ENCODE data around the gene CRABP1. TPM values are rescaled to one million over a fixed set of nuclear protein-coding genes. Genes with fewer than 3 reads are reported as not detected.
A peak's percentile ranks its signal among the peaks of the same experiment; 100 is the strongest.

Gene CRABP1
- total RNA-seq, 2 donors from 2014 or later = 1.7 TPM; not detected in 1

DNA sequence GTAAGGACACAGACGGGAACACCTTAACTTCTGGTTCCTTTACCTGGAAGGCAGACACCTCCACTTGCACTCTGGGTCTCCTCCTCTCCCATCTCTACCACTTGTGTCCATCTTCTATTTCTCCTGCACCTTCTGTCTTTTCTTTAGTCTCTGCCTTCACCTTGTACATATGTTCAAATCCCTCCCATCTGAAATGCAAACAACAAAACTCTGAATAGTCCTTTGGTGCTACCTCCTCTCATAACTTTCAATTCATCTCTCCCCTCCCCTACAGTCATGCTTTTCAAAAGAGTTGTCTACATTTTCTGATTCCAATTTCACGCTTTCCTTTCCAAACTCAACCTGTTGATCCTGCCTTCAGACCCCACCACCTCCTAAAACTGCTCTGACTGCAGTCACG lies 5.3 kb upstream of the CRABP1 start:
- ATAC-seq (no peak), DNase-seq (ENCODE audit: low spot score in 2 of 2) (no peak)
- H3K27ac Mint-ChIP-seq = no peak overlapping the region
- H3K36me3 Mint-ChIP-seq = no peaks in the 10 kb centered on the region
- H3K9me3 Mint-ChIP-seq = no peaks in the 10 kb centered on the region

DNA sequence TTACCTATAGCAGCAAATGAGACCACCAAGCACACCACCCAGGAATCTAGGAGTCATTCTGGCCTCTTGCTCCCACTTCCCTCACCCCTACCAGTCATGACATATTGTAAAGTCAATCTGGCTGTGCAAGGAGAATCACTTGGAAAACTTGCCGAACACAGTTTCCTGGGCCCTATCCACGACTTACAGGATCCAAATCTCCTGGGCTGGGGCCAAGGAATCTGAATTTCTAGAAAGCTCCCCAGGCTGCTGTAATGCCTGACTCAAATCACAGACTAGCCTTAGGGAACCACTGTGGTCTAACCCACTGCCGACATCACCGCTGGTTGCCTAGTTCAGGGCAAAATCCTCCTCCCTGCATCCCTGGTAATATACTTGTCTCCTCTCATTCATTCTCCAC lies 4.2 kb upstream of the CRABP1 start:
- H3K9me3 Mint-ChIP-seq = no peaks in the 10 kb centered on the region
- no peak for DNase-seq (ENCODE audit: low spot score in 2 of 2)
- H3K27ac Mint-ChIP-seq = no peak overlapping the region

DNA sequence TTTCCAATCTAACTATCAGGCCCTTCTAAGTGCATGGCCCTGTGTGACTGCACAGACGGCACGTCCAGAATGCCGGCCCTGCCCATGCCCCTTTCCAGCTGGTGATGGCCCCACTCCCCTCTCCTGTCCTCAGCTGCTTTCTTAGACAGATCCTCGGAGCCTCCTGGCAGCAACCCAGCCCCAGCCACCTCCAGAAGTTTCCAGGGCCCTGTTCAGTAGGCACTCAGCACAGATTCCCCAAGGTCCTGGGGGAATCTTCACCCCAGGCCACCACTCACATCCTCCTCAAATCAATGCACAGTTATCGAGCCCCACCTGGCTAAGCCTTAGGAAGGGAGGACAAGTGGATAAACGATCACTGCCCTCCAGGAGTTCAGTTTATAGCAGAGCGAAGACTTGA lies 1.4 kb upstream of the CRABP1 start:
- no peak overlapping the region for H3K27ac Mint-ChIP-seq
- H3K36me3 Mint-ChIP-seq = no peaks in the 10 kb centered on the region
- no peaks in the 10 kb centered on the region for H3K9me3 Mint-ChIP-seq
- no peak for ATAC-seq
- DNase-seq (ENCODE audit: low spot score in 2 of 2) = no peak

More for the DNA sequence above, 4.2 kb upstream of the CRABP1 start:
- ATAC-seq = no peak
- no peaks in the 10 kb centered on the region for H3K36me3 Mint-ChIP-seq

DNA sequence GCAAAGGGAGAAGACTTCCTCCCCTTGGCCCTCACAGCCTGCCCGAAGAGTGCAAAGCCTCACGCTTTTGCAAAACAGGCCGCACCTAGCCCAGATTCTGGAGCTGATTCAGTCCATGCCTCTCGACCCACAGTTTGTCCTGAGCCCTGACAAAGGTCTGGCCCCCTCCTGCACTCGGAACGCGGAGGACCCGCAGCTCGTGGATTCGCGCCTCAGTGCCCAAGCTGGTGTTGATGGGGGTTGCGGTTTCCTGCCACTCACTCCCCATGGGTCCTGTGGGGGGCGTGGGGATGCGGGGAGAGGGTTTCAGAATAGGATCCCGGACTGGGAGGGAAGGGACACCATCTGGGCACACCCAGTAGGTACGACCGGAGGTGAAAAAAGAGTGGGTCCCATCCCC lies 594 bp upstream of the CRABP1 start:
- no peak overlapping the region for H3K27ac Mint-ChIP-seq
- no peaks in the 10 kb centered on the region for H3K9me3 Mint-ChIP-seq
- ATAC-seq (no peak), DNase-seq (ENCODE audit: low spot score in 2 of 2) (no peak)
- no peaks in the 10 kb centered on the region for H3K36me3 Mint-ChIP-seq

DNA sequence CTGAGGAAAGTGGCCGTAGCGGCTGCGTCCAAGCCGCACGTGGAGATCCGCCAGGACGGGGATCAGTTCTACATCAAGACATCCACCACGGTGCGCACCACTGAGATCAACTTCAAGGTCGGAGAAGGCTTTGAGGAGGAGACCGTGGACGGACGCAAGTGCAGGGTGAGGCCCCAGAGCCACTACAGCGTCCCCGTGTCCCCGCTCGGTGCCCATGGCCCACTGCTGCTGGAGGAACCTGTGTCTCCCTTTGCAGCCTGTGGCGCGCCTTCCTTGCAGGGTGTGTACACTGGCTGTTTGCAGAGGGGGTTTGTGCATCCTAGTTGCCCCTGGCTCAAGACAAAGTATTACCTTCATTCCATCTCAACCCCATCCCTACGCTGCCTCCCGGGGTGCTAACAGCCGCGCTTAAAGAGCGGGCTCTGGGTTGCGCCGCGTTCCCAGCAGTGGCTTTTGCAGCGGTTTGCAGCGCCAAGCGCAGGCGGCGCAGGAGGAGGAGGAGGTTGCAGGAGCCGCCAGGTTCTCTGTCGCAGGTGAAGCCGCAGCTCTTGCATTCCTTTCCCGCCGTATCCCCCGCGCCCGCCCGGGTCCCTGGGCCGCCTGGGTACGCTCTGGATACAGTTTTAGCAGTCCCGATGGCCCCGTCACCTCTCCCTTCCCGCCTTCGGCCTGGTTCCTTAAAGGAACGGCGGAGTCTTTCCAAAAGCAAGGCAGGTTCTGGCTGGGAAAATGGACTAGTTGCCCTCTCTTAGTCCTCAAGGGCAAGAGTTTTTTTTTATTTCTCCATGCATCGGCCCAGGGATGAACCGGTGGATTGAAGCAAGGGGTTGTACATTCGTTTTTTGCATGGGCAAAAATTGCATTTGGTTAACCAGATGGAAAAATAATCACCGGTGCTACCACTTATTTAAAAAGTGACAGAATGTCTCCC lies 1.2 kb downstream of the CRABP1 start:
- Mint-ChIP-seq H3K36me3 (no peaks in the 10 kb centered on the region), H3K9me3 (no peaks in the 10 kb centered on the region), H3K27ac (no peak overlapping the region)
- ATAC-seq = peak in 1 of 2 donors; percentile 43
- DNase-seq (ENCODE audit: low spot score in 2 of 2) = no peak

DNA sequence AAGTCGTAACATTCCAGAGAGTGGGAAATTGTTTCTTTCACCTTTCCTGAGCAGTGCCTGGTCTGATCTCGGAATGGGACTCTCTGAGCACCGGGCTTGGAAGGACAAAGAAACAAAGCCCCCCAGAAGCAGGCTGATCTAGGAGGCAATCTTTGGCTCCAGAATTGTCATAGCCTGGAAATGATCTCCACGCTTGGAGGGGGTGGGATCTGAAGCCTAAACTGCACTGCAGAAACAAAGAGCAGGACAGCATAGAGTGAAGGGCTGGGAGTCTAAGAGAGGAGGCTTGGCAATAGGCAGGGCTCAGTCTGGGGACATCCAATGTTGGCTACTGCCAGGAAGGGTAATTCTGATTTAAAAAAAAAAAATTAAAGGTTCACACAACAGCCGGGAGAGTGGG lies 1.9 kb downstream of the CRABP1 start:
- Mint-ChIP-seq H3K27ac (no peak overlapping the region), H3K9me3 (no peaks in the 10 kb centered on the region), H3K36me3 (no peaks in the 10 kb centered on the region)
- no peak for DNase-seq (ENCODE audit: low spot score in 2 of 2)
- no peak for ATAC-seq

DNA sequence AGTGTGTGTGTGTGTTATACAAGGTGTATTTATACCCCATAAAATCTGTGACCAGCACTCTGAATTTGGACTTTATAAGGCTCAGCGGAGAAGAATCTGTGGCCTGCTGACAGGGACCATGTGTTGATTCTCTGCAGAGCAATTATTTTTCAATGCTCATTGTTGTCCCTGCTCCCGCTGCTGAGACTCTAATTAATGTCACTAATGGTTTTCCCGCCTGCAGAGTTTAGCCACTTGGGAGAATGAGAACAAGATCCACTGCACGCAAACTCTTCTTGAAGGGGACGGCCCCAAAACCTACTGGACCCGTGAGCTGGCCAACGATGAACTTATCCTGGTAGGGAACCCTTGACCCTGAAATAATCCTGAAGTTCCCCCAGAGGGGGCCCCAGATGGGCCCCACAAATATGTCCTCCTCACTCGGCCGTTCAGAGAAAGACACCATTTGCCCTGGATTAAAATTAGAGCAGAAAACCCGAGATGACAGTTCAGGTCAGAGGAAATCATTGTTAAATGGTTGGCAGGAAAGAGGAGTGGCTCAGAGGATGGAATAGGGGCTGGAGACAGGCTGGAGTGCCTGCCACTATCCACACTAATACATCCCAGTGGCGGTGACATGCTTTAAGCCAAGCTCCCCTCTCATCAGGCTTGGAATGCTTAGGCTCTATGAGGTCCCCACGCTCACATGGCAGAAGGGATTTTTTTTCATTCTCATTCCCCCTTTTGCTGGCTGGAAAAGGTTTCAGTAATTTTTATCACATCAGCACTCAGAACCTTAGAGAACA lies 3.3 kb downstream of the CRABP1 start:
- no peak for DNase-seq (ENCODE audit: low spot score in 2 of 2)
- Mint-ChIP-seq H3K27ac (no peak overlapping the region), H3K36me3 (no peaks in the 10 kb centered on the region), H3K9me3 (no peaks in the 10 kb centered on the region)
- no peak for ATAC-seq

DNA sequence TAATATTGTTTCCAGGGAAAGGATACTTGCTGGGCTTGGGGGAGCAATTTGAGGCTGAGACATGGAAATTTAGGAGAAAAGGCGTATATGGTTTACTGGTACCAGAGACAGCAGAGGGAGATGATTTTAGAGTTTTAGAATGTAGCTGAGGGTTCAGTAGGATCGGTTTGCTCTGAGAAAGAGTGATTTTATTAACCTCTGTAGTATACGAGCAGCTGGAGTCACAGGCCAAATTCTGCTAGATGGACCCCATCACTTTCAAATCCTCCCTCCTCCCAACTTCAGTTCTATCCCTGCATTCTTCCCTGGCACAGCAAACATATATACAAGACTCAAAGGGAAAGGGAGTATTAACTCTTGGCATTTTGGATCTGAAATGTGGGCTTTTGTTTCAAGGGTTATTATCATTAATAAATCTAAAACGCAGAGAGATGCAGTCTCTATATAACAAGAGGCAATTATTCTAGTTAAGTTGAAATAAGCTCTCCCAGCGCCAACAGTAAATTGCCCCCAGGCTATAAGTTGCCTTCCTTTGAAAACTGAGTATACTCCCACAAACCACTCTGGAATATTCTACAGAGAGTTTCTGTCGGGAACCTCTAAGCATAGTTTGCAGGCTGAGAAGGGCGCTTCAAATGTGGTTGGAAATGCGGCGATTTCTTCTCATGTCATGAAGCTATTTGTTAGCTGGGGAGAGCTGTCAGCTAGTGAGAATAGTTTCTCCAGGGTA lies 5.4 kb downstream of the CRABP1 start:
- H3K36me3 Mint-ChIP-seq = no peaks in the 10 kb centered on the region
- ATAC-seq = no peak
- no peak overlapping the region for H3K27ac Mint-ChIP-seq
- DNase-seq (ENCODE audit: low spot score in 2 of 2) = no peak
- no peaks in the 10 kb centered on the region for H3K9me3 Mint-ChIP-seq

DNA sequence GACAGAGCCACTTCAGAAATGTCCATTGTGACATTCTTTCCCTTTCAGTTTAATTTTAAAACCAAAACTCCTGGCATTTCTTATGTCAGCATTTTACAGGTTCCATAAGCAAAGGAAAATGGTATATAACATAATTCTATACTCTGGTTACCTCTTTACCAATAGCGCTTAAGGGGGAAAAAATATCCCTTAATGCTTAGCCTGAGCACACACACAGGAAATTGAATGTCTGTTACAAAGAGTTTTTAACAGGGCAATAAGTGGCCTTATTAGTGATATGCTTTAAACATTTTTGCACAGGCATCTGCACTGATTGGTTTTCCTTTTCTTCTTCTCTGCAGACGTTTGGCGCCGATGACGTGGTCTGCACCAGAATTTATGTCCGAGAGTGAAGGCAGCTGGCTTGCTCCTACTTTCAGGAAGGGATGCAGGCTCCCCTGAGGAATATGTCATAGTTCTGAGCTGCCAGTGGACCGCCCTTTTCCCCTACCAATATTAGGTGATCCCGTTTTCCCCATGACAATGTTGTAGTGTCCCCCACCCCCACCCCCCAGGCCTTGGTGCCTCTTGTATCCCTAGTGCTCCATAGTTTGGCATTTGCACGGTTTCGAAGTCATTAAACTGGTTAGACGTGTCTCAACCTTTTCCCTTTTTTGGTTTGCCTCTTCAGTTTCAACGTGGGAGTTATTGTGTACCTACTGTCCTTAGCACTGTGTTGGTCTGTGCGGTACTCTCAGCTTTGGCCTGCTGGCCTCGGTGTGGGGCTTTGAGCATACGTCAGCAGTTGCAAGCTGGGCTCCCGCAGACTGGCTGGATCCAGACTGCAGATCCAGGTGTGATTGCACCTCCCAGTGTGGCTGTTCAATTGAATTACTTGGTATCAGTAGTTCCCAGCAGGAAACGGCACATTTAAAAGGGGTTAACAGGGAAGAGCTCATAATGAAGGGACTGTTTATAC lies 7.7 kb downstream of the CRABP1 start:
- DNase-seq (ENCODE audit: low spot score in 2 of 2) = no peak
- ATAC-seq = no peak
- no peaks in the 10 kb centered on the region for H3K9me3 Mint-ChIP-seq

DNA sequence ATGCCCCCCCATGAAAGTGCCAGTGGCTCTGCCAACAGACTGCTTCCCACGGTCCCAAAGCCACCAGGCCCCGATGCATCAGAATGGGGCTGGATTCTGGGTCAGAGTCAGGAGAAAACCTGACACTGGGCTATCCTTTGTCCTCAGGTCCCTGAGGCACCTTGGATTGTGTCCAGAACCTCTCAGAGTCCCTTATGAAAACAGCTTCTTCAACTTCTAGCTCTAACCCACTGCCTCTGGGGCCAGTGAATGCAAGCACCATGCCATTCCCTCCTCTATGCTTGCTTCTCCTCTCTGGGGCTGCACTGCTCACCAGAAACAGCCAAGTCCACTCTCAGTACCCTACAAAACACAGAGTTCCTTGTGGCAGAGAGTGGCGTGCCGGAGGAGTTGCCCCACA lies 9.9 kb downstream of the CRABP1 start:
- DNase-seq (ENCODE audit: low spot score in 2 of 2) (no peak), ATAC-seq (no peak)
- no peak overlapping the region for H3K27ac Mint-ChIP-seq
- H3K9me3 Mint-ChIP-seq = no peaks in the 10 kb centered on the region
- no peaks in the 10 kb centered on the region for H3K36me3 Mint-ChIP-seq

More for the DNA sequence above, 7.7 kb downstream of the CRABP1 start:
- H3K27ac Mint-ChIP-seq = no peak overlapping the region
- no peaks in the 10 kb centered on the region for H3K36me3 Mint-ChIP-seq

DNA sequence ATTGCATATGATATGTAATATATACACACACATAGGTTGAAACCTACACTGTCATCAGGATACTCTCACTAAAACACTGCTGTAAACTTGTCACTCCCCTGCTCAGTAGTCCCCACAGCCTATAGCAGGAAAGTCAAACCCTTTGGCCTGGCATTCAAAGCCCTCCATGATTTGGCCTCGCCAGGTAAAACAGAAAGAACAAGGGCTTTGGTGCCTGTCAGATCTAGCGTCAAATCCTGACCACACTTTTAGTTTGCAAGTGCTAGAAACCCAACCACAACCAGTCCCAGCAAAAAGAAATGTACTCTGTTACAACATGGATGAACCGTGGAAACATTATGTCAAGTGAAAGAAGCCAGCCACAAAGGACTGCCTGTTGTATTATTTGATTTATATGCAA lies 11.4 kb downstream of the CRABP1 start:
- Mint-ChIP-seq H3K36me3 (no peaks in the 10 kb centered on the region), H3K27ac (peak overlapping the region in 1 of 2 donors; percentile 52), H3K9me3 (no peaks in the 10 kb centered on the region)
- DNase-seq (ENCODE audit: low spot score in 2 of 2) (no peak), ATAC-seq (peak; percentile 34 to 74)

DNA sequence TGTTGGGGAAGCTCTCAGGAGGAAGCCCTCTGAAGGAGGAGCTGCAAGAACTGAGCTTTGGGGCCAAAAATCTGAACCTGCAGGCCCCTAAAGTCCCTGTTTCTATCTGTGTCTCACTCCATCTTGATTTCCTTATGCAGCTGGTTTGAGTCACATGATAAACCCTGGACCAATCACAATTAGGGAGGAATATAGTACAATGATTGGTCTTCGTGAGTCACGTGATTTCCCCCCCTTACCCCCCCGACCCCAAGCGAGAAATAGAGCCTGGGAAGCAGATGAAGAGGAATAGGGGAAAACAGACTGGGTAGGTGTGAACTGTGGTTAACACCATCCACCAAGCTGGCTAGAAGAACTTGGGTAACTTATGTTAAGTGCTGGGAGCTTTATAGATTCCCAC lies 12.9 kb downstream of the CRABP1 start:
- DNase-seq (ENCODE audit: low spot score in 2 of 2) (no peak), ATAC-seq (peak in 1 of 2 donors; percentile 45)
- H3K9me3 Mint-ChIP-seq = no peaks in the 10 kb centered on the region
- H3K36me3 Mint-ChIP-seq = no peaks in the 10 kb centered on the region
- H3K27ac Mint-ChIP-seq = no peak overlapping the region

DNA sequence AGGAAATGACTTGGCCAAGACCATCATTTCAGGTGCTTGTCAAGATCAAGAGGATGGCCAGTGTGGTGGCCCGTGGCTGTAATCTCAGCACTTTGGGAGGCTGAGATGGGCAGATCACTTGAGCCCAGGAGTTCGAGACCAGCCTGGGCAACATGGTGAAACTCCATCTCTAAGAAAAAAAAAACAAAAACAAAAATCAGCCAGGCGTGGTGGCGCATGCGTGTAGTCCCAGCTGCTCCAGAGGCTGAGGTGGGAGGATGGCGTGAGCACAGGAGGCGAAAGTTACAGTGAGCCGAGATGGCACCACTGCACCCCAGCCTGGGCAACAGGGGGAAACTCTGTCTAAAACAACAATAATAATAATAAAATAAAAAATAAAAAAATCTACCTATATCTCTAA lies 15.0 kb downstream of the CRABP1 start:
- ATAC-seq = no peak
- peak overlapping the region in 1 of 2 donors; percentile 39 for H3K27ac Mint-ChIP-seq
- no peaks in the 10 kb centered on the region for H3K9me3 Mint-ChIP-seq

DNA sequence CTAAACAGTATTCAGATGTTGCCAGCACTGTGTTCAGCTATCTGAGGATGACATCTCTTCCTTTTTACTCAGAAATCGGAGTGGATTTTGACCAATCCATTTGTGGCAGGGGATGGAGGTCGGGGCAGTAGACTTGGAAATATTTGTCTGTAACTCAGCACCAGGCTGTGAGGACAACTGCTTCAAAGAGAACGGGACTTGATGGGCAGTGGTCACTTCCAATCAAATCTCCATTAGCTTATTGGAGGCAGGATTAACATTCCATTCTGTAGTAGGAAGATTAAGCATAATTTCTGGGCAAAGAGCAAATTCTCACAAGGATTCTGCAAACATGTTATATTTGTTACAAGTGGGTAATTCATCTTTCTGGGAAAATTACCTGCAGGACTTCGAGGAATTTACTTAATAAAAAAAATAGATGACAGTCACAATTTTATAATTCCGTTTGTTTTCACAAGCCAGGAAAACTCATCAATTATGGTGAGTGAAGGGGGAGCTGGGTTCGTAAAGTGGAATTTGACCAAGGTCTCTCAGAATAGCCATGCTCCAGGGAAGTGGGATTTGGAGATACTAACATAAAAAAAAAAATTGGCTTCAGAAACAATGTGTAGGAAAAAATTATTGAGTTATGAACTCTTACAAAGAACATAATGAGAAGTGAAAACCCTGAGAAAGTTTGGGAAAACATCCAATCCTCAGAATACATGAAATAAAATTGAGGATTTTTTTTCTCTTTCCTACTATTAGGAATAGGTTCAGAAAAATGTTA lies 18.1 kb downstream of the CRABP1 start:
- ATAC-seq (no peak), DNase-seq (ENCODE audit: low spot score in 2 of 2) (no peak)
- no peaks in the 10 kb centered on the region for H3K36me3 Mint-ChIP-seq
- H3K9me3 Mint-ChIP-seq = no peaks in the 10 kb centered on the region
- no peak overlapping the region for H3K27ac Mint-ChIP-seq

More for the DNA sequence above, 15.0 kb downstream of the CRABP1 start:
- DNase-seq (ENCODE audit: low spot score in 2 of 2) = no peak
- no peaks in the 10 kb centered on the region for H3K36me3 Mint-ChIP-seq

DNA sequence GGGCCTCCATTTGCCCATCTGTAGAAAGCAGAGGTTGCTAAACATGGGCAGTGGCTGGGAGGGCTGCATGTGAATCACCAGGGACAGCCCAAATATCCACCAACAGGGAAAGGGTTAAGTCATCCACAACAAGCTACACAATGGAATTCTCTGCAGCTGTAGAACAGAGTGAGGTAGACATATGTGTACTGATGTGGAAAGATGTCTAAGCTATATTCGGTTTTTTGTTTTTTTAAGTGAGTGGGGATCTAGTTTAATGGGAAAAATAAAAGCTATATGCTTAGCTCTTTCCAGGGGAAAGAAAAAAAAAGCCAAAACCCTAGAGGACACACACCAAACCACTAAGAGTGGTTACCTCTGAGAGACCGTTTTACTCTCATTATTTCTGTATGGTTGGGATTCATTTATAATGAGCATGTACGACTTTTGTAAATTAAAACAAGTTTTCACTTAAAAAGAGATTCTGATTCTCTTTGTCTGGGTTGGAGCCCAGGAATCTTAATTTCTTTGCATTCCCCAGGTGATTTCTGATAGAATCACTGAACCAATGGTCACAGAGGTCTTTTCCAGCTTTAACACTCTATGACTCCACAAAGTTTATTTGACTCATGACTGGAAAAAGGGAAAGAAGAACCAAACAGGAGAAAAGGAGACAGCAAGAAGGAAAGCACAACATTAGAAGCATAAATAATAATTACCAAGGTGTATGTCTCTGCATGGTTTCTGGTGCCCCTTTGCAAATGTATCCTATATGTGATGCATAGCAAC lies 19.1 kb downstream of the CRABP1 start:
- DNase-seq (ENCODE audit: low spot score in 2 of 2) (no peak), ATAC-seq (no peak)
- Mint-ChIP-seq H3K27ac (no peak overlapping the region), H3K9me3 (no peaks in the 10 kb centered on the region), H3K36me3 (no peaks in the 10 kb centered on the region)

Measured in activated naive CD4-positive, alpha-beta T cell treated with anti-CD3 and anti-CD28 coated beads, Interleukin-2, amount 50 U/mL, for 72 hours (primary cell).